A549 (cell line): ENCODE data around the gene LEO1.

Experiments used
- EHMT2 ChIP-seq: fragments of 200-600 bp; sonication (generic); IDR thresholded peaks from 2 replicates; pipeline ENCODE4 v1.6.1; 2016; ENCODE audit warnings: antibody characterized with exemption, low read depth, mild to moderate bottlenecking, moderate library complexity
- TF ChIP-seq, protein P1 (sequence below): fragments of >200 bp; sonication (Bioruptor Twin); formaldehyde crosslinking; IDR thresholded peaks from 3 replicates; pipeline ENCODE4 v1.5.1; 2016
- TF ChIP-seq, protein P2 (sequence below): fragments of 450-650 bp; IDR thresholded peaks from 2 replicates; pipeline ENCODE4 v1.6.1; 2014; ENCODE audit warnings: antibody characterized with exemption

DNA sequence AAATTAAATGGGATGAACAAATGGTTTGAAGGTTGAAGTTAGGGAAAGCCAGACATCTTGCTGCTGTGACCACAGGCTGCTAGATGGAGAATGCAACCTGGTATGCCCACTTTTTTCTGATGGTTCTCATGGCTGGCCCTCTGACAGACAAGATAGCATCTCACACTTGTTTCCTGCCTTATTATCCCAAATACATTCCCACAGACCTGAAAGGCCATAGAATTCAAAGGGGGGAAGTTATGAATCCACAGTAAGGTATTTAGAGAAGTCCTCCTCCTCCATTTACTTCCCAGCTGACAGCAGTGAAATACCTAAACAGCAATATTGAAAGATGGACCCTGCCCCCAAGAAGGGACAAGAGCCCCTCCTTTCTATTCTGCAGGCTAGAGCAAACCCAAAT, 32.4 kb downstream of the LEO1 start:
- TF ChIP-seq EHMT2 = no peak
- TF ChIP-seq, protein P1, sequence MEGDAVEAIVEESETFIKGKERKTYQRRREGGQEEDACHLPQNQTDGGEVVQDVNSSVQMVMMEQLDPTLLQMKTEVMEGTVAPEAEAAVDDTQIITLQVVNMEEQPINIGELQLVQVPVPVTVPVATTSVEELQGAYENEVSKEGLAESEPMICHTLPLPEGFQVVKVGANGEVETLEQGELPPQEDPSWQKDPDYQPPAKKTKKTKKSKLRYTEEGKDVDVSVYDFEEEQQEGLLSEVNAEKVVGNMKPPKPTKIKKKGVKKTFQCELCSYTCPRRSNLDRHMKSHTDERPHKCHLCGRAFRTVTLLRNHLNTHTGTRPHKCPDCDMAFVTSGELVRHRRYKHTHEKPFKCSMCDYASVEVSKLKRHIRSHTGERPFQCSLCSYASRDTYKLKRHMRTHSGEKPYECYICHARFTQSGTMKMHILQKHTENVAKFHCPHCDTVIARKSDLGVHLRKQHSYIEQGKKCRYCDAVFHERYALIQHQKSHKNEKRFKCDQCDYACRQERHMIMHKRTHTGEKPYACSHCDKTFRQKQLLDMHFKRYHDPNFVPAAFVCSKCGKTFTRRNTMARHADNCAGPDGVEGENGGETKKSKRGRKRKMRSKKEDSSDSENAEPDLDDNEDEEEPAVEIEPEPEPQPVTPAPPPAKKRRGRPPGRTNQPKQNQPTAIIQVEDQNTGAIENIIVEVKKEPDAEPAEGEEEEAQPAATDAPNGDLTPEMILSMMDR = no peak
- TF ChIP-seq, protein P2, sequence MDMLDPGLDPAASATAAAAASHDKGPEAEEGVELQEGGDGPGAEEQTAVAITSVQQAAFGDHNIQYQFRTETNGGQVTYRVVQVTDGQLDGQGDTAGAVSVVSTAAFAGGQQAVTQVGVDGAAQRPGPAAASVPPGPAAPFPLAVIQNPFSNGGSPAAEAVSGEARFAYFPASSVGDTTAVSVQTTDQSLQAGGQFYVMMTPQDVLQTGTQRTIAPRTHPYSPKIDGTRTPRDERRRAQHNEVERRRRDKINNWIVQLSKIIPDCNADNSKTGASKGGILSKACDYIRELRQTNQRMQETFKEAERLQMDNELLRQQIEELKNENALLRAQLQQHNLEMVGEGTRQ = no peak
